ENCODE data around the gene SSBP3.

The SSBP3 gene

GRCh38 chr1:54335011-54335754 is 71.0 kb downstream of the SSBP3 start:
- DNase-seq (ENCODE audit: insufficient read length, low spot score) (no peak), FAIRE-seq (no peak)

- FAIRE-seq (no peak), DNase-seq (ENCODE audit: insufficient read length, low spot score) (no peak)
Measured at GRCh38 chr1:54332781-54333585, 73.2 kb downstream of the SSBP3 start.

DNA sequence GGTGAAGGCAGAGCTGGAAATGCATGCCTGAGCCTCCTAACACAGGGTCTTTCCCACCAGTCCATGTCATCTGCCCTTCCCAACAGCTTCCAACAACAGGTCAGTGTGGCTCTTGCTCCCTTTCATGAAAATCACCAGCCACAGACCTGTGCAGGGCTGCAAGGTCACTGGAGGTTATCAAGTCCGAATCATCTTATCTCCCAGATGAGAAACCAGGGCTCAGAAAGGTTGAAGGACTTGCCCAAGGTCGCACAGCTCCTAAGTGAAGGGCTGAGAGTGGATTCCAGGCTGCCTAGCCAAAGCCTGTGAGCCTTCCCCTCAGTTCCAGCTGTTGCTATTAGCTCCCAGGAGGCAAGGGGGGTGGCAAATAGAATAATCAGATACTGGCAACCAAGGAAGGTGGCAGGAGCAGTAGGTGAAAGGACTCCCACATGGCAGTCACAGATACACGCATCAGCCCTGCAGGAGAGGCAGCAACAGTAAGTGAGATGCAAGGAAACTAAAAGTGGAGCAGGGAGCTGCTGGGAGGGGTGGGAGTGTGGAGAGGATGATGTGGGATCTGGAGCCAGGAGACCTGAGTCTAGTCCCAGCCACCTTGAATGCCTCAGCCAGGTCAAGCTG is 74.2 kb downstream of the SSBP3 start:
- FAIRE-seq (no peak), DNase-seq (ENCODE audit: insufficient read length, low spot score) (no peak)

DNA sequence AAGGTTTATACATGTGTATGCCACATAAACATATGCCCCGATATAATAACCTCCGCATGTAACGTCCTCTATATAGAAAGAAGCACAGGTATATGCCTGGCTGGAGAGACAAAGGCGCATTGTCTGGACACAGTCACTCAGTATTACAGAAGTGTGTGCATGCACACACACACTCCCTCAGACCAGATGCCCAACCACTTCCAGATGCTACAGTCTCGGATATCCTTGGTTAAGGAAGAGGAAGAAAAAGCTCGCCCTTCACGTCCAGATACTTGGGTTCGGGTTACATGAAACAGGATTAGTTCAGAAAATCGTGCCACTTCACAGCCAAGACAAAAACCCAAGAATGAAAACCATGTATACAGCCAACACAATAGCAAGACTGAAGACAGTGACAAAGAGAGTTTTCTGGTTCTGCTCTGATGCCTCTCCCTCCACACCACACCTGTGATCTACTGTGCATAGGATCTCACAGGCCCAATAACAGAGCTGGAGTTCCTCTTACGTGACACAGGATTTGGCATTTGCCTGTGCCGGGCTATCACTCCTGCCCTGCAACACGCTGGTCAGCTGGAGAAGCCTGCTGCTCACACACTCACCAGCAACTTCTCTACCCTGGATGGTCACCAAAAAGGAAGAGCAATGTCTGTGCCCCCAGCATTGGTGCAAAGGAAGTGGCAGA is 75.0 kb downstream of the SSBP3 start:
- DNase-seq (ENCODE audit: insufficient read length, low spot score) = no peak

GRCh38 chr1:54329312-54330003 is 76.7 kb downstream of the SSBP3 start:
- FAIRE-seq = no peak
- no peak for DNase-seq (ENCODE audit: insufficient read length, low spot score)

More for the DNA sequence above, 75.0 kb downstream of the SSBP3 start:
- FAIRE-seq = no peak

- no peak for FAIRE-seq
- DNase-seq (ENCODE audit: insufficient read length, low spot score) = no peak
Measured at GRCh38 chr1:54328066-54328636, 78.0 kb downstream of the SSBP3 start.

DNA sequence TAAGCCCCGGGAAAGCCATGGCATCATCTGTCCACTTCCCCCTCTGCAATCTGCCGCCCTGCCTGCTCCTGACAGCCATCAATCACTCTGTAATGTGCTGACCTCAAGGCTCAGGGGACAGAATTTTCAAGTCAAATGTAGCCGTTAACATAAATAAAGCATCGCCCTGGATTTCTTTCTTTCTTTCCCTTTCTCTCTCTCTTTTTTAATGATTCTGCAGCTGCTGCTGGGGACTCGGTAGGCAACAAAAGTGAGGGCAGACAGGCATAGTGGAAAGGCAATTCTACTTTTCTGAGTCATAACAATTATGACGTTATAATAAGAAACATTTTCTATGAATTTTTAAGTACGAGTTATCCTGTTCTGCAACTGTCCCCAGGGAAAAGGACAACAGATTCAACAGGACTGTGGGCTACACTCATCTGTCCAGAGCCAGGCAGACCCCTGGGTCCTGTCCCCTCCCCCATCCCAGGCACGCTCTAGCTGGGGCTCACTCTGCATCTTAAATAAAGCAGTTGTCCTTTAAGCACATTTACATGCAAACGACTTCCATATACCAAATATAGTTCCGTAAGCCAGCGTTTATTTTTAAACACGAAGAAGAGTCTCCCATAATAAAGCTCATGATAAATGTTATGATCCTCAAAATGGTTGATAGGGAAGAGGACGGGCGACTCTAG is 78.7 kb downstream of the SSBP3 start:
- FAIRE-seq = no peak
- no peak for DNase-seq (ENCODE audit: insufficient read length, low spot score)

DNA sequence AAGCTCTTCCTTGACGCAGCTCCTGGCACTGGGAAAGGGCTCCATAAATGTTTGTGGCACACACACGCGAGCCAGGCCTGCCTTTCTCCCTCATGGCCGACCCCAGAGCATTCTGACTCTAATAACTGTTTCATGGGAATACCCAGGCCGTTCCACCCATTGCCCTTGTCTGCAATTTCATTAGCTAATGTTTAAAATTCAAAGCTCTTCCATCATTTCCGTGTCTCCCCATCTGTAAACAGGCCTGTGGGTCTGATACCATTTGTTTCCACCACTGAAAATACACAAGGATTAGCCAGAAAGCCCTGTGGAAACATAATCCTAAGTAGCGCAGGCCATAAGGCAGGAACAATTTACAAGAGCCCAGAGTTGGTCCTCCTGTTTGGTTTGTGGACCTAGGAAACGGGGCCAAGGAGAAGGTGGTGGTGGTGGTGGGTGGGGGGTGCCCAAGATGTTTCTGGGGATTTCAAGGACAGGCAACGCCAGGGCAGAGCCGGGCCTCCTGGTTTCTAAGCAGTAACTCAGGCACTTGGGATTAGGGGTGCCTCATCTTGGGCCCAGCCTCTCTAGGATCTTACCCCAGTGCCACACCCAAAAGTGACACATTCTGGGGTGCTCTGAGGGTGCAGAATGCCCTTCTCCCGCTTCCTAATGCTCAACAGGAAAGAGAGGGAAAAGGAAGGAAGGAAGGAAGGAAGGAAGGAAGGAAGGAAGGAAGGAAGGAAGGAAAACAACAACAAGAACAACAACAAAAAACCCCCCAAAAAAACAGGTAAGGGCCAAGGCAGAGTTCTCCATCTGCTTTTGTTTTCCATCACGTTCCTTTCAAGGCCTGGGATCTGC is 79.4 kb downstream of the SSBP3 start:
- DNase-seq (ENCODE audit: insufficient read length, low spot score) (no peak), FAIRE-seq (no peak)

- FAIRE-seq (no peak), DNase-seq (ENCODE audit: insufficient read length, low spot score) (no peak)
Measured at GRCh38 chr1:54325703-54326461, 80.3 kb downstream of the SSBP3 start.

DNA sequence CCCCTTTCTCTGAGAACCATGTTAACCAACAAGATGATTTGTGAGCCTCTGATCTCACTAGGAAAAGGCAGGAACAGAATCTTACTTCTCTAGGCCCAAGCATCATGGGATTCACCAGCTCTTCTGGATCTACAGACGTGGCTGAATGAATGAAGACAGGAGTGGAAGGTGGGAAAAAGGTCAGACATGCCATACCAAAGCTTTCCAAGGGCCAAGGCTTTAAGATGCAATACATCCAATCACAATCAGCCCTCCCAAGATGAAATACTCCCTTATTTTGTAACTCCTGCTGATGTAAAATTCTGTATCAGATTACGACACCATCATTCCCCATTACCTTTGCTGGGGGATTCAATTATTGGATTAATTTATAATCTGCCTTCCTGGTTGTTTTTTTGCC is 80.9 kb downstream of the SSBP3 start:
- DNase-seq (ENCODE audit: insufficient read length, low spot score) (no peak), FAIRE-seq (no peak)

- no peak for DNase-seq (ENCODE audit: insufficient read length, low spot score)
- no peak for FAIRE-seq
Measured at GRCh38 chr1:54324251-54325140, 81.7 kb downstream of the SSBP3 start.

DNA sequence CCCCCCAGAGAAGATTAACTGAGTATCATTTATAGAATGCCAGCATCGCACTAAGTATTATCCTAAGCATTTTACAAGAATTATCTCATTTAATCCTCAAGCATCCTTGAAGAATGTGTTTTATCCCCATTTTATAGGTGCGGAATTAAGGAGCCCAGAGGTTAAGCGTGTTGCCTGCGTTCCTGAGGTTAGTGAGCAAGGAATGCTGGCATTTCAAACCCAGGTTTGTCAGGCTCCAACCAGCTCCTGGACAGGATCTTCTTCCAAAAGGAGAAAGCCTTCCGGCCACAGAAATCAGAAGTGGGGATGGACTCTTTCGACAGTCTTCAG is 82.3 kb downstream of the SSBP3 start:
- no peak for FAIRE-seq
- DNase-seq (ENCODE audit: insufficient read length, low spot score) = no peak

GRCh38 chr1:54323324-54323739 is 82.9 kb downstream of the SSBP3 start:
- DNase-seq (ENCODE audit: insufficient read length, low spot score) = no peak
- no peak for FAIRE-seq

GRCh38 chr1:54318246-54318814 is 87.9 kb downstream of the SSBP3 start:
- FAIRE-seq = no peak
- no peak for DNase-seq (ENCODE audit: insufficient read length, low spot score)

DNA sequence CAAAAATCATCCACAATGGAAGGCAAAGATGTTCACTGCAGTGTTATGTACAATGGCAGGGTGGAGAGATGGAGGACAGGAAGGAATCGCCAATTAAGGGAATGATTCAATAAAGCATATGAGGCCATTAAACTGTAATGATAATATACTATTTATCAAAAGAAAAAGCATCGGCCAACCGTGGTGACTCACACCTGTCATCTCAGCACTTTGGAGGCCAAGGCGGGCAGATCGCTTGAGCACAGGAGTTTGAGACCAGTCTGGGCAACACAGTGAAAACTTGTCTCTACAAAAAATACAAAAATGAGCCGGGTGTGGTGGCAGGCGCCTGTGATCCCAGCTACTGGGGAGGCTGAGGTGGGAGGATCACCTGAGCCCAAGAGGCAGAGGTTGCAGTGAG is 89.1 kb downstream of the SSBP3 start:
- DNase-seq (ENCODE audit: insufficient read length, low spot score) = no peak
- no peak for FAIRE-seq

DNA sequence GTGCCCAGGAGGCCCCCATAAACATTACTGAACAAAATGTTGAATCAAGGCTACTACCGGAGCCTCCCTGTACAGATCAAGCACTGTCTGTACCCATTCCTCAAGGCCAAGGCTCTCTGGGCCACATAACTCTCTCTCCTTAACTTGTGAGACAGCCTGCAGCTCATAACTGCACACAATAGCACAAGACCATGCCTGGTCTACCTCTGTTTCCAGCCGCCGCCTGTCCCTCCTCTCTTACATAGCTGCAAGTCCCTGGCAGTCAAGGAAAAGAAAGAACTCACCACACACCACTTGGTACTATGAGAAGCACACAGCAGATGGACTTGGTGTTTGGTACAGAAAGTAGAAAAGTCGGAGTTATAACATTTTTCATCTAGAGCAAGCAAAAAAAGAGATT is 91.1 kb downstream of the SSBP3 start:
- FAIRE-seq (no peak), DNase-seq (ENCODE audit: insufficient read length, low spot score) (no peak)

- FAIRE-seq (no peak), DNase-seq (ENCODE audit: insufficient read length, low spot score) (no peak)
Measured at GRCh38 chr1:54314696-54315095, 91.5 kb downstream of the SSBP3 start.
